ENCODE measurements around the gene MYORG.

MYORG gene

GRCh38 chr9:34332076-34332964 is 44.4 kb downstream of the MYORG start:
- DNase-seq = peak; percentile 23

- no peak for DNase-seq
Measured at GRCh38 chr9:34331196-34331595, 45.5 kb downstream of the MYORG start.

DNA sequence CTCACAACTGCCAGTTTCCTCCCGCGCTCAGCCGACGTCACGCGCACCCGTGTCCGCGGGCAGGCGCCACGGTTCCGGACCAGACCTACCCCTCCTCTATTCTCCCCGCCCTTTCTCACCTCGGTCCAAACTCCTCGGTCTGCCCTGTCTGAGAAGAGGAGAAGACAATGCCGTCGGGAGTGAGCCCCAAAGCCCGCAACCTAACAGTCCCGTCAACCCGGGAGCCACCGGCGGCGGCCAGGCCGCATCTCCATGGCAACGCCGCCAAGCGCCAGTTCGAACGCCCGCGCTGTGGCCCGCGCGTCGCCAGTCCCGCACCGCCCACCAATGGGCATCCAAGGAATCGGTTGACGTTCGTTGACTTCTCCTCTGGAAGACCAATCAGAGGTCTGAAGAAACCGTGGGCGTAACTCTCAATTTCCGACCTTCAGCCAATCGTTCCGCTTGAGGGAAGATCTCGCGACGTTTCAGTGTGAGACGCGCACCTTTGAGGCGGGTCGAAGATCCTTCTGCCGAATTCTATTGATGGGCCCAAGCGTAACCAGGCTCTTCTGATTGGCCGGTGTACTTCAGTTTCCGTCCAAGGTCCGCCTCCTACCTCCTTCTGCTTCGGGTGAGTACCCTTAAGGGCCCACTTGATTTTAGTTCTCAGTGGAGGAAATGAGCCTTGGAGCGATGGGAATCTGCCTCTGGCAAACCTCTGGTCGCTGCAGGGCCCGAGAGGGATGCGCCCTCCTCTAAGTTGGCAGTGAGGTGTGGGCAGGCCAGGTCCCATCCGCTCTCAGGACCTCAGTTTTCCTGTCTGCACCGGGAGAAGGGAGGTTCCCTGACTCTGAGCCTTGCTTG is 47.5 kb downstream of the MYORG start, which contains the start of the genes KIF24 and NUDT2:
KIF24 (minus strand) TSS at position 282 of the 846 bp plus-strand sequence. CDS start 17,922 bp downstream, outside the sequence.
NUDT2 (plus strand) TSS at position 583 of the 846 bp plus-strand sequence. CDS start 9,471 bp downstream, outside the sequence.
- peak; percentile 90 for DNase-seq

GRCh38 chr9:34328500-34328986 is 48.2 kb downstream of the MYORG start:
- no peak for DNase-seq

GRCh38 chr9:34326690-34327089 is 50.0 kb downstream of the MYORG start:
- no peak for DNase-seq

GRCh38 chr9:34322899-34323591 is 53.7 kb downstream of the MYORG start:
- no peak for DNase-seq

DNA sequence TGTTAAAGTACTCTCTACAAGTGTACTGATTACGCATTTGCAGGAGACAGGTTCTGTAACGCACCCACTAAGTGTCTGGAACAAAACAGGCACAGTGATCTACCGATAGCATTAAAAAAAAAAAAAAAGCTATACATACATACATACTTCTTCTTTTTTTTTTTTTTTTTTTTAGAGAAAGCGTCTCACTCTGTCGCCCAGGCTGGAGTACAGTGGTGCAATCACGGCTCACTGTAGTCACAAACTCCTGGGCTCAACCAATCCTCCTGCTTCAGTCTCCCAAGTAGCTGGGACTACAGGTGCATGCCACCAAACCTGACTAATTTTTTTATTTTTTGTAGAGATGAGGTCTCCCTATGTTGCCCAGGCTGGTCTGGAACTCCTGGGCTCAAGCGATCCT is 55.2 kb downstream of the MYORG start:
- no peak for DNase-seq

DNA sequence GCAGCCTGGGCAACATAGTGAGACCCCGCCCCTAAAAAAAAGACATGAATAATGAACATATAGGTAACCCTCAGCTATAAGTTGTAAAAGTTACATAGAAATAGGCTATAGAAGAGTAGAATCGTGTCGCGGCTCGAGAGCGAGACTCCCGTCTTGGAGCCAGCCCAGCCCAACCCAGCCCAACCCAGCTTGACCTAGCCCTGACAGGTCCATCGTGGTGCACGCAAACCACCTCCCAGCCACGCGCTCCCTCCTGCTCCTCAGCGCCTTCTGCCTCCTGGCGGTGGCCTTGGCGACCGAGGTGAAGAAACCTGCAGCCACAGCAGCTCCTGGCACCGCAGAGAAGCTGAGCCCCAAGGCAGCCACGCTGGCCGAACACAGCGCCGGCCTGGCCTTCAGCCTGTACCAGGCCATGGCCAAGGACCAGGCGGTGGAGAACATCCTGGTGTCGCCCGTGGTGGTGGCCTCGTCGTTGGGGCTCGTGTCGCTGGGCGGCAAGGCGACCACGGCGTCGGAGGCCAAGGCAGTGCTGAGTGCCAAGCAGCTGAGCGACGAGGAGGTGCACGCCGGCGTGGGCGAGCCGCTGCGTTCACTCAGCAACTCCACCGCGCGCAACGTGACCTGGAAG is 58.4 kb downstream of the MYORG start:
- no peak for DNase-seq

DNA sequence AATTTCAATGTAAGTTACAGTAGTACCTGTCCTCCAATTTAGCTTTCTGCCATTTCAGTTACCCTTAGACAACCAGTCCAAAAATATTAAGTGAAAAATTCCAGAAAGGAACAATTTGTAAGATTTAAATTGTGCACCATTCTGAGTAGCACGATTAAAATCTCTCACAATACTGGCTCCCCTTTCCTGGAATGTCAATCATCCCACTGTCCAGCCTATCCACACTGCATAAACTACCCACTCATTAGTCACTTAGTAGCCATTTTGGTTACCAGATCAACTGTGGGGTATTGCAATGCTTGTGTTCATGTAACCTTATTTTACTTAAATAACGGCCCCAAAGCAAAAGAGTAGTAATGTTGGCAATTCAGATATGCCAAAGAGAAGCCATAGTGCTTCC is 59.3 kb downstream of the MYORG start:
- no peak for DNase-seq
